CD14-positive monocyte (primary cell): ENCODE measurements around the gene GLI1. TPM values are rescaled to one million over a fixed set of nuclear protein-coding genes. Genes with fewer than 3 reads are reported as not detected.
A peak's percentile ranks its signal among the peaks of the same experiment; 100 is the strongest.

Source experiments
- DNase-seq, 3 donors: peaks; one replicate each; pipeline ENCODE4 v3.0.0-alpha.2; 2011 to 2022
- H2AFZ ChIP-seq: 2 replicates; pipeline ENCODE4 v1.6.0; 2012; ENCODE audit warnings: mild to moderate bottlenecking, low read depth, low read length, inconsistent platforms; ENCODE audit not compliant: insufficient read depth, poor library complexity, severe bottlenecking
- H3K27ac ChIP-seq, 2 donors: 1 replicate in 1 of 2; 2 replicates in 1 of 2; pipeline ENCODE4 v1.5.1; 2012 to 2013; ENCODE audit warnings: low read length in 2 of 2, control low read depth in 1 of 2, inconsistent platforms in 1 of 2, low read depth in 1 of 2, mild to moderate bottlenecking in 1 of 2
- H3K27me3 ChIP-seq, 2 donors: one replicate each; pipeline versions ENCODE4 v1.6.0 to v1.6.1; 2011 to 2013; ENCODE audit warnings: low read length in 2 of 2; ENCODE audit not compliant: control insufficient read depth in 2 of 2, insufficient read depth in 2 of 2
- H3K36me3 ChIP-seq, 2 donors: replicated peaks in 1 of 2; 1 replicate in 1 of 2; 2 replicates in 1 of 2; pipeline versions ENCODE4 v1.5.1 to v1.6.1; 2012 to 2013; ENCODE audit warnings: low read length in 2 of 2, control low read depth in 1 of 2, inconsistent platforms in 1 of 2, mild to moderate bottlenecking in 1 of 2; ENCODE audit not compliant: insufficient read depth in 2 of 2, control insufficient read depth in 1 of 2
- H3K4me1 ChIP-seq, 2 donors: 1 replicate in 1 of 2; 2 replicates in 1 of 2; pipeline versions ENCODE4 v1.5.1 to v1.6.1; 2012 to 2013; ENCODE audit warnings: low read length in 2 of 2, control low read depth in 1 of 2, inconsistent platforms in 1 of 2, mild to moderate bottlenecking in 1 of 2, moderate library complexity in 1 of 2; ENCODE audit not compliant: insufficient read depth in 2 of 2, control insufficient read depth in 1 of 2
- H3K4me2 ChIP-seq: replicated peaks from 2 replicates; pipeline ENCODE3; 2012; ENCODE audit warnings: low read length, moderate library complexity, mild to moderate bottlenecking; ENCODE audit not compliant: poor library complexity, severe bottlenecking; ENCODE audit errors: extremely low read depth
- H3K4me3 ChIP-seq, 3 experiments: fragments of 200-600 bp in 1 of 3; sonication (generic) in 1 of 3; replicated peaks in 1 of 3; 1 replicate in 2 of 3; 2 replicates in 1 of 3; pipeline ENCODE4 v1.5.1; 2011 to 2013; ENCODE audit warnings: low read length in 3 of 3, mild to moderate bottlenecking in 3 of 3, control low read depth in 2 of 3, low read depth in 2 of 3, inconsistent platforms in 1 of 3, moderate library complexity in 1 of 3
- H3K79me2 ChIP-seq: 2 replicates; pipeline ENCODE4 v1.6.0; 2012; ENCODE audit warnings: mild to moderate bottlenecking, control low read depth, inconsistent platforms, low read length, moderate library complexity; ENCODE audit not compliant: insufficient read depth
- H3K9ac ChIP-seq: 2 replicates; pipeline ENCODE4 v1.6.0; 2017; ENCODE audit warnings: low read length, mild to moderate bottlenecking; ENCODE audit not compliant: insufficient read depth, poor library complexity, severe bottlenecking
- H3K9me3 ChIP-seq, 2 donors: replicated peaks in 1 of 2; 1 replicate in 1 of 2; 2 replicates in 1 of 2; pipeline versions ENCODE4 v1.5.1 to v1.6.1; 2012 to 2013; ENCODE audit warnings: low read length in 2 of 2, control low read depth in 1 of 2; ENCODE audit not compliant: control insufficient read depth in 1 of 2, insufficient read depth in 1 of 2
- H4K20me1 ChIP-seq: 2 replicates; pipeline ENCODE4 v1.6.0; 2012; ENCODE audit warnings: mild to moderate bottlenecking, low read length, control low read depth, moderate library complexity; ENCODE audit not compliant: insufficient read depth
- H3K27ac Mint-ChIP-seq, 7 donors: one replicate each; pipeline ENCODE4 v1.8.0; 2020; ENCODE audit warnings: mild to moderate bottlenecking in 7 of 7, mixed read lengths in 7 of 7, moderate library complexity in 6 of 7, inconsistent platforms in 2 of 7
- H3K27me3 Mint-ChIP-seq, 3 donors: one replicate each; pipeline ENCODE4 v1.8.0; 2021 to 2022; ENCODE audit warnings: low read depth in 3 of 3, mild to moderate bottlenecking in 3 of 3, mixed read lengths in 3 of 3, moderate library complexity in 3 of 3, inconsistent platforms in 1 of 3
- H3K36me3 Mint-ChIP-seq, 2 donors: one replicate each; pipeline ENCODE4 v1.8.0; 2020; ENCODE audit warnings: mixed read lengths in 2 of 2, inconsistent platforms in 1 of 2, mild to moderate bottlenecking in 1 of 2
- H3K4me1 Mint-ChIP-seq: one replicate; pipeline ENCODE4 v1.8.0; 2020; ENCODE audit warnings: mild to moderate bottlenecking, mixed read lengths
- H3K4me3 Mint-ChIP-seq, 2 donors: one replicate each; pipeline ENCODE4 v1.8.0; 2020; ENCODE audit warnings: mild to moderate bottlenecking in 2 of 2, mixed read lengths in 2 of 2, moderate library complexity in 1 of 2
- H3K9me3 Mint-ChIP-seq, 7 donors: one replicate each; pipeline ENCODE4 v1.8.0; 2020 to 2022; ENCODE audit warnings: mixed read lengths in 7 of 7, mild to moderate bottlenecking in 6 of 7, moderate library complexity in 6 of 7, inconsistent platforms in 2 of 7
- CTCF ChIP-seq: fragments of 200-600 bp; IDR thresholded peaks from one replicate; pipeline ENCODE4 v1.8.0; 2022; ENCODE audit warnings: antibody characterized with exemption, mild to moderate bottlenecking
- WGBS: methylation state at CpG from one replicate; pipeline ENCODE4 v1.1.5; 2013; ENCODE audit warnings: missing lambda C conversion rate; ENCODE audit not compliant: insufficient coverage; 5-methylcytosine and 5-hydroxymethylcytosine counted together
- intact Hi-C, 2 donors: fragments of 100-400 bp; cut with micrococcal nuclease; formaldehyde crosslinking; loops; one replicate each; pipeline versions ENCODE4 v1.15.0 to v1.15.1; 2023
- polyA plus RNA-seq, 3 donors: library from polyadenylated mRNA; depleted of rRNA in 1 of 3; unstranded in 2 of 3; stranded (reverse) in 1 of 3; fragments of 300-500 nt in 2 of 3; fragments of >200 nt in 1 of 3; fragmentation: Illumina TruSeq in 2 of 3; gene quantifications; 1 replicate in 2 of 3; 2 replicates in 1 of 3; pipeline ENCODE4 v1.2.3, GENCODE V29; 2012 to 2021

The GLI1 gene
- polyA plus RNA-seq, 3 donors, result 0.05 TPM; not detected in 2

- H3K4me3 ChIP-seq, result peak overlapping the region in 1 of 3 experiments; percentile 100
- TF ChIP-seq CTCF, result no peak
- intact Hi-C loops, result loop anchor here in 1 of 2 donors (10.0 kb wide), 2 partner anchors 70 to 150 kb away; partner anchors contain the start of gene DCTN2
- H3K79me2 ChIP-seq, result peaks cover 74% of the 10 kb centered on the region
- peak overlapping the region in 4 of 7 donors; percentile 30 to 80 (median 50) for H3K27ac Mint-ChIP-seq
- no peaks in the 10 kb centered on the region for H3K27me3 ChIP-seq
- peaks cover 73% of the 10 kb centered on the region for H3K4me1 Mint-ChIP-seq
- peak overlapping the region; percentile 89 for H3K4me2 ChIP-seq
- no peak overlapping the region for H2AFZ ChIP-seq
- 94% methylated on average over 3 of the region's 8 CpGs for WGBS
- no peak overlapping the region for H3K9ac ChIP-seq
- H3K9me3 Mint-ChIP-seq, result peaks cover 0 to 1% (median 0%) of the 10 kb centered on the region in 7 donors
- H3K4me3 Mint-ChIP-seq, result peak overlapping the region in 1 of 2 donors; percentile 14
- no peak for DNase-seq
- H3K36me3 Mint-ChIP-seq, result peaks cover 43 to 63% of the 10 kb centered on the region in 2 donors
- H3K27me3 Mint-ChIP-seq, result peaks cover 0 to 1% (median 0%) of the 10 kb centered on the region in 3 donors
- H3K36me3 ChIP-seq, result peaks cover 54 to 62% of the 10 kb centered on the region in 2 donors
- H3K9me3 ChIP-seq, result no peaks in the 10 kb centered on the region
- peaks cover 57 to 86% of the 10 kb centered on the region in 2 donors for H3K4me1 ChIP-seq
- peaks cover 72% of the 10 kb centered on the region for H4K20me1 ChIP-seq
- H3K27ac ChIP-seq, result peak overlapping the region in 1 of 2 donors; percentile 46
Measured at GRCh38 chr12:57474430-57474829, 14.8 kb downstream of the GLI1 start.

- H3K27ac ChIP-seq, result peak overlapping the region in 1 of 2 donors; percentile 46
- intact Hi-C loops, result loop anchor here (5.0 to 10.0 kb wide), 4 partner anchors 47 to 150 kb away; partner anchors contain the start of genes DCTN2 (in 2 of the 2), DDIT3 (in 1 of the 2) and MBD6 (in 1 of the 2)
- no peaks in the 10 kb centered on the region for H3K27me3 ChIP-seq
- peaks cover 61 to 86% of the 10 kb centered on the region in 2 donors for H3K4me1 ChIP-seq
- H3K79me2 ChIP-seq, result peaks cover 77% of the 10 kb centered on the region
- Mint-ChIP-seq H3K36me3 (peaks cover 39 to 59% of the 10 kb centered on the region in 2 donors), H3K27me3 (peaks cover 0 to 2% (median 1%) of the 10 kb centered on the region in 3 donors), H3K4me3 (peak overlapping the region; percentile 14 to 26), H3K4me1 (peaks cover 73% of the 10 kb centered on the region), H3K27ac (peak overlapping the region in 4 of 7 donors; percentile 30 to 80 (median 36)), H3K9me3 (peaks cover 0 to 1% (median 0%) of the 10 kb centered on the region in 7 donors)
- H3K9me3 ChIP-seq, result no peaks in the 10 kb centered on the region
- no peak overlapping the region for H3K9ac ChIP-seq
- H3K4me2 ChIP-seq, result peak overlapping the region; percentile 89
- H3K36me3 ChIP-seq, result peaks cover 50 to 57% of the 10 kb centered on the region in 2 donors
- H3K4me3 ChIP-seq, result peak overlapping the region in 1 of 3 experiments; percentile 100
- no peak for TF ChIP-seq CTCF
- DNase-seq, result no peak
- 94% methylated on average over 4 of the region's 7 CpGs for WGBS
- no peak overlapping the region for H2AFZ ChIP-seq
- H4K20me1 ChIP-seq, result peaks cover 67% of the 10 kb centered on the region
Measured at GRCh38 chr12:57474862-57475261, 15.3 kb downstream of the GLI1 start.
